Mesodermal cell (in vitro differentiated cells): Measurements from ENCODE around the gene ENPP3. TPM values are rescaled to one million over a fixed set of nuclear protein-coding genes. Genes with fewer than 3 reads are reported as not detected.

Experiments used
- H3K27ac ChIP-seq: 2 replicates; pipeline ENCODE4 v1.7.0; 2013; ENCODE audit warnings: mild to moderate bottlenecking, low read depth, low read length, moderate library complexity; ENCODE audit not compliant: severe bottlenecking
- H3K36me3 ChIP-seq: 2 replicates; pipeline ENCODE4 v1.7.1; 2013; ENCODE audit warnings: mild to moderate bottlenecking, low read length, moderate library complexity; ENCODE audit not compliant: control insufficient read depth, insufficient read depth
- H3K4me1 ChIP-seq: one replicate; pipeline ENCODE4 v1.7.1; 2013; ENCODE audit warnings: mild to moderate bottlenecking, low read length; ENCODE audit not compliant: insufficient read depth, control insufficient read depth, poor library complexity, severe bottlenecking
- H3K4me3 ChIP-seq: 2 replicates; pipeline ENCODE4 v1.7.0; 2013; ENCODE audit warnings: low read length, control low read depth, mild to moderate bottlenecking; ENCODE audit not compliant: insufficient read depth, poor library complexity, severe bottlenecking; ENCODE audit errors: extremely low read depth
- H3K9me3 ChIP-seq: 2 replicates; pipeline ENCODE4 v1.7.1; 2013; ENCODE audit warnings: mild to moderate bottlenecking, low read length, moderate library complexity; ENCODE audit not compliant: control insufficient read depth
- WGBS, 2 experiments: methylation state at CpG; one replicate each; pipeline ENCODE4 v1.1.5; 2013; ENCODE audit warnings: missing lambda C conversion rate in 2 of 2; ENCODE audit not compliant: insufficient coverage in 2 of 2; 5-methylcytosine and 5-hydroxymethylcytosine counted together
- polyA plus RNA-seq, 2 experiments: library from polyadenylated mRNA; stranded (reverse); fragments of 50-300 nt; gene quantifications; one replicate each; pipeline ENCODE4 v1.2.3, GENCODE V29; 2013

Gene ENPP3
- polyA plus RNA-seq (2013, experiment 1 of 2), result 0.81 TPM
- 0.86 TPM for polyA plus RNA-seq (2013, experiment 2 of 2)

DNA sequence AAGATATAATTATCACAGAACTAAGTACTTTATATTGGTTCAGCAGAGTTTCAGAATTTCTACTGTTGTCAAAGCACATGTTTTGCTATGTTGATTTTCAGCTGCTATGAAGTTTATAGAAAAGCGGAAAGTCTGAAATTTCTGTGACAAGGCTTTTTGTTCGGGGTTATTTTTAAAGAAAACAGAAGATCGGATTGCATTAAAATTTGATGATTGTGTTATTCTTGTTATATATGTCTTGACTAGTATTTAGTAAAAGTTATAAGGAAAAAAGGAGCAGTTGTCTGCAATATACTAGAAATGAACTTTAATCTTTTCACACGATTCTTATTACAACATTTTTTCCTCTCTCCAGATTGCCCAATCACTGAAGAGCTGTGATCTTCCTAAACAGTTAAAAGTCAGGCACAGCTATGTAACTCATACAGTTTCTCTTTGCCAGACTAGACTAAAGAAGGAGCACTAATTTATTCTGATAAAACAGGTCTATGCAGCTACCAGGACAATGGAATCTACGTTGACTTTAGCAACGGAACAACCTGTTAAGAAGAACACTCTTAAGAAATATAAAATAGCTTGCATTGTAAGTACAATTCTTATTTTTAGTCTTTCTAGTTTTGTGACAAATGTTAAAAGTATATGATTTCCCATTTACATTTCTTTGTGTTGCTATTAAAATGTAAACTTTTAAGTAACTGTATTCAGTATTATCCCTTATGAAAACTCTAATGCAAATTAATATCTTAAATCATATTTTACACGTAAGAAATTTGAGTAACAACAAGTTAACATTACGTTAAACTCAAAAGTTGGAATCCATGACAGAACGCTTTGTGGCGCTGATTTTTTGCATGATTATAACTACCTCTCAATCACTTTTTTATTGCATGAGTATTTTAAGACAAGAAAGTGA, at the start of gene ENPP3:
TSS of gene ENPP3 (plus strand) at position 423 of the 913 bp plus-strand sequence. CDS start at position 506, 83 bp downstream.
- Histone ChIP-seq H3K9me3 (no peaks in the 10 kb centered on the region), H3K4me3 (no peak within 1 kb of the TSS), H3K27ac (no peak within 1 kb of the TSS), H3K36me3 (no peaks in the 10 kb centered on the region), H3K4me1 (no peaks in the 10 kb centered on the region)
- WGBS, 2 experiments, result 82 to 100% methylated on average over 2 to 3 of the region's 10 CpGs

DNA sequence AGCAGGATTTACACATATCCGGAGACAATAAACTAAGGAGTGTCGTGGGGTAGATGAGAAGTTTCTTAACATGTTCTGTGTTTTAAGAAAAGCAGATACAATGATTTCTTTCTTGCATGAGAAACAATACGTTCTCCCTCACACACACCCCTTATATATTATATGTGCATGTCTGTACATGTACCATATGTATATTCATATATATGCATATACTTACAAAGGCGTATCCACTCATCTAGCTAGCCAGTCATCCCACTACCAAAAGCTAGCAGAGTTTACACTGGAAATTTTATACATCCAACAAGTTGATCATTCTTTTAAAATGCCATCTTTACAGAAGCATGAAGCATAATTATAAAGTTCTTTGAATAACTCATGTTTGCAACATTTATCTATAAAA, 49.2 kb upstream of the ENPP3 start:
- Histone ChIP-seq H3K4me3 (no peak overlapping the region), H3K36me3 (peaks cover 76% of the 10 kb centered on the region), H3K27ac (no peak overlapping the region), H3K9me3 (no peaks in the 10 kb centered on the region), H3K4me1 (no peaks in the 10 kb centered on the region)
- no CpG with 5 or more reads among the region's 4 CpGs for WGBS, 2 experiments

DNA sequence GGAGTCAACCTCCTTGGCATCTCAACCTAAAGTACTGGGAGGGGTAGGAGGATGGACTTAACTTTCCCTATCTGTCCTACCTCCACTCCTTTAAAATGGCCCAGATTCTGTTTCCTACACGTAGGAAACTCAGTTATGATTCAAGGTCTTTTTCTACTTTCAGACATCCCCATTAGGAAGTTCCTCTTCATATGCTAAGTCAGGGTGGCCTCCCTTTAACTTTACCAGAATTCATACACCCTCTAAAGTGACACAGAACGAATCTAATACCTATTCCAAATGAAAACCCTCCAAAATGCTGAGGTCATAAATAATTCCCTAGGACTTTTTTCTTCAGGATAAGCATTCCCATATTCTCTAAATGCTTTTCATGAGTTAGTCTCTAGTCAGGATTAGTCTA, 48.5 kb upstream of the ENPP3 start:
- Histone ChIP-seq H3K4me1 (no peaks in the 10 kb centered on the region), H3K9me3 (no peaks in the 10 kb centered on the region), H3K36me3 (peaks cover 71% of the 10 kb centered on the region), H3K27ac (no peak overlapping the region), H3K4me3 (no peak overlapping the region)
- WGBS, 2 experiments, result 57 to 78% methylated on average over 1 of the region's 2 CpGs

DNA sequence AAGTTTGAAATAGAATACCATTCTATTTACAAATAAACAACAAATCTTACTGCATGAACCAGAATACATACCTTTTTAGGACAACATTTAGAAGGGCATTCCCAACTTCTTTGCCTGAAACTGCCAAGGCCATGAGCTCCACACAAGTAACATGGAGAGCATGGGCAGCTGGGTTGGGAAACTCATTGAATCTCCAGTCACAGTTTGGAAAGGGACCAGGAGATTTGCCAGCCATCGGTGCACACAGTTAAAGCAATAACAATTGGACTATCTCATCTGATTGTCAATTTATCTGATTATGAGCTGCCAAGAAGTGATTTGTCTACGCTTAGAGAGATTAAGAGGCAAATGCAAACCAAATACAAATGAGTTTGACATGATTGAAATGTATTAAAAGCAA, 44.2 kb upstream of the ENPP3 start:
- Histone ChIP-seq H3K36me3 (peaks cover 77% of the 10 kb centered on the region), H3K4me3 (no peak overlapping the region), H3K27ac (no peak overlapping the region), H3K9me3 (no peaks in the 10 kb centered on the region), H3K4me1 (no peaks in the 10 kb centered on the region)
- 100% methylated on average over 1 to 2 of the region's 2 CpGs for WGBS, 2 experiments

DNA sequence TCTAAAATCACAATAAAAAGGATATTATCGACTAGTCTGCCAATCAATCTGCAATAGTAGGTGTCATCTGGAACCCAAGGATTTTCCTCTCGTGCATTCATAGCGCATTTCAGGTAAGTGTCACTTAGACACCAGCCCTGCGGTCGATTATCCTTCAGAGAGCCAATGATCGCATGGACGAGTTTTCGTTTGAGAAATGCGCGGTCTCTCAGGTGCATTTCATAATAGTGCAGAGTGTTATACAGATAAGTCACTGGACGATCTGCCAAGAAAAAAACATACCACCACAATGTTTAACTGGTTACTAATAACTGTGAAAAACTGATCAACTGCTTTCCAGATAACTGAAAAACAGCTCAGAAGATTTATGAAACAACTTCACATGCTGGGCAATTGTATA, 43.0 kb upstream of the ENPP3 start:
- 98% methylated on average over 8 to 9 of the region's 11 CpGs for WGBS, 2 experiments
- peaks cover 78% of the 10 kb centered on the region for H3K36me3 ChIP-seq
- no peak overlapping the region for H3K27ac ChIP-seq

DNA sequence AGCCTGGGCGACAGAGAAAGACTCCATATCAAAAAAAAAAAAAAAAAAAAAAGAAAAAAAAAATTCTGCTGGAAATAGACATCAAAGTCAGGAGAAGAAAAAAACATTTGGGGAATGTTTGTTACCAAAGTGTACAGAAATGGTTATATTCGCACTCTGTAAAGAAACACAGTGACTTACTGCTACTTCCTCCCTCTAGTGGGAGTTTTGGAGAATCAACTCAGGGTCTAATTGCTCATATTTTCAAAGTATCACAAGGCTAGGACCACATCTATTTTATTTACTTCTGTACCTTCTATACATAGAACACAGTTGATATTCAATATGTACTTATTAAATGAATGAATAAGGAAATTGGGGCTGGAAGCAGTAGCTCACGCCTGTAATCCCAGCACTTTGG, 39.7 kb upstream of the ENPP3 start:
- peaks cover 72% of the 10 kb centered on the region for H3K36me3 ChIP-seq
- no peak overlapping the region for H3K4me3 ChIP-seq
- no peaks in the 10 kb centered on the region for H3K4me1 ChIP-seq
- no peak overlapping the region for H3K27ac ChIP-seq
- no peaks in the 10 kb centered on the region for H3K9me3 ChIP-seq
- 67% methylated on average over 1 of the region's 3 CpGs; no CpG with 5 or more reads in 1 of the 2 experiments for WGBS, 2 experiments

More for the DNA sequence above, 43.0 kb upstream of the ENPP3 start:
- Histone ChIP-seq H3K9me3 (no peaks in the 10 kb centered on the region), H3K4me1 (no peaks in the 10 kb centered on the region), H3K4me3 (no peak overlapping the region)

DNA sequence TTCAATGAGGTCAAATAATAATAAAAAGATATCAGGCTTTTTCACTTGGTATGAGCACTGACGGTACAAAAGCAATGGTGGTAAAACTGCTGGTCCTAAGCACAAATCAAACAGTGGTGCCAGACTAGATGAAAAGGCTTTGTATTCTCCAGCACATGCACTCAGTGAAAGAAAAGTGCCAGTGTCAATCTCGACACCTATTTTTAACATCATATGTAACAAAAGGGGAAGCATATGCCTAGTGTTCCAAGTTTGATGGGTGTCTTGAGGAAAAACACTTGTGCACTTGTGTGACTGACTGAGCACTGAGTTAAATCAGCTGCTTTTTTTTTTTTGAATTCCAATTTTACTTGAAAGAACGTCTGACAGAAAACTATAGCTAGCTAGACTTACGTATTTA, 36.4 kb upstream of the ENPP3 start:
- Histone ChIP-seq H3K36me3 (peaks cover 71% of the 10 kb centered on the region), H3K9me3 (no peaks in the 10 kb centered on the region), H3K4me3 (no peak overlapping the region), H3K27ac (no peak overlapping the region), H3K4me1 (no peaks in the 10 kb centered on the region)
- WGBS, 2 experiments, result 50 to 100% methylated on average over 1 of the region's 4 CpGs

DNA sequence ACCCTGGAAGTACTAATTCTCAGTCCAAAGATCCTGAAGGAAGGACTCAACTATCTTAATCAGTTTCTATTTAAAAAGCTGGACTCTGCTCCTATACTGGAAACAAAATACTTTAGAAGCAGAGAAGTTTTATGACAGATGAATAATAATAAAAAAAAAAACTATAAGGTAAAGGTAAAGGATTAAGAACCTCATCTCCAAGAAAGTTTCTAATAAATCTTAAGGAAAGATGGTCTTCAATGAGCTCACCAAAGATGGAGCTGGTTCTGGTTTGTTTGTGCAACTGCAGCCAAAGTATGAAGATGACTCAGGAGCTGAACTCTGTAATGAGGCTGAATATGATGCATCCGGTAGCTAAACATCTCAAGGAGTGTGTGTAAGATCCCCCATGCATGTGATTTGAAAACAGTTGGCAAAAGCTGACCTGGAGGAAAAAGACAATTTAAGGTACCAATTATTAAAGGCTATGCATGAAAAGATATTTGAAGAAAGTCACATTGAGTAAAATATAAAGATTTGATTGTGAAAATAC, 34.3 kb upstream of the ENPP3 start:
- H3K36me3 ChIP-seq, result peaks cover 57% of the 10 kb centered on the region
- H3K9me3 ChIP-seq, result no peaks in the 10 kb centered on the region
- H3K4me3 ChIP-seq, result no peak overlapping the region
- H3K4me1 ChIP-seq, result no peaks in the 10 kb centered on the region
- 100% methylated on average over 1 of the region's 1 CpG for WGBS, 2 experiments
- H3K27ac ChIP-seq, result no peak overlapping the region

DNA sequence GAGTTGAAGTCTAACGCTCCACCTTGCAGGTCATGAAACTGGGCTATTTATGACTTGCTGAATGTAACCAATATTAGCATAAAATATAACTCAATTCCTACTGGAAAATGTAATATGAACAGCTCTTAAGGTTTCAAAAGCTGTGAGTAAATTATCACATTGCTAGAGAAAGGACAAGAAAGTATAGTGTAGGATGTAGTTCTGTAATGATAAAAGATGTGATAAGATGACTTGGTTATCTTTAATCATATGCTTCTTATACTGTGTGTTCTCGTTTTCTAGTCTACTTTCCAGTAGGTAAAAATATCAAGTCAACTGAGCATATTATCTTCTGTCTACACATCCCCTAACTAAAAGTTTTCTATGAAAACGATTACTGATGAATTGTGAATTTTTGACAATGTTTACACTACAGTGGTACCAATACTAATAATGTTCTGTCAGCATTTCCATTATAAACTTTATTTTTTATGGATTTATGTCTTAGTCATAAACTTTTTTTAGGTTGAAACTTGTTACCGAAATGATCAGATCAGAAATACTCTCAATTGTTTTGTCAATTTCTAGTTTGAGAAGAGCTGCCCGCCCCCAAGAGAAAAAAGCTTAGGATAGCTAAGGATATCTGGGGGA, 23.7 kb upstream of the ENPP3 start:
- Histone ChIP-seq H3K4me1 (no peaks in the 10 kb centered on the region), H3K27ac (no peak overlapping the region), H3K36me3 (peaks cover 57% of the 10 kb centered on the region), H3K9me3 (no peaks in the 10 kb centered on the region), H3K4me3 (no peak overlapping the region)
- 100% methylated on average over 1 of the region's 5 CpGs; no CpG with 5 or more reads in 1 of the 2 experiments for WGBS, 2 experiments

DNA sequence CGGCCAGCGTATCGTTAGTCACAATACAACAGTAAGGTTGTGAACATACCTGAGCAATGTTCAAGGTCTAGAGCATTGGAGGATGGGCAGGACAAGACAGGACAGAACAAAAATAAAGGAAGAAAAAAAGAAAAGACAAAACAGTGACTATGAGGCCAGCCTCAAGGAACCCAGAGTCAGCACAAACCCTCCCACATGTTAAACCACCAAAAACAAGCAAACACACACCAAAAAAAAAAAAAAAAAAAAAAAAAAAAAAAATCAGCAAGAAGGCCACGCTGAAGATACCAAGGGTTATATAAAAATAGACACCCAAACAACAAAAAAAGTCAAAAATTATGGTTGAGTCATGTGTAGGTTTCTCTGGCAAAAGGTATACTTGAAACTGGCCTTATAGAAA, 21.8 kb upstream of the ENPP3 start:
- peaks cover 64% of the 10 kb centered on the region for H3K36me3 ChIP-seq

More for the DNA sequence above, 21.8 kb upstream of the ENPP3 start:
- Histone ChIP-seq H3K4me1 (no peaks in the 10 kb centered on the region), H3K4me3 (no peak overlapping the region), H3K9me3 (no peaks in the 10 kb centered on the region), H3K27ac (no peak overlapping the region)
- WGBS, 2 experiments, result 100% methylated on average over 3 of the region's 4 CpGs; no CpG with 5 or more reads in 1 of the 2 experiments
